DOHH2 (cell line): ENCODE results near the gene LRRC75B.
"Not testable (repeated sequence)": the region's sequence is repeated elsewhere in the genome, so short reads cannot be mapped to it uniquely, and the experiment has no call there.

Experiments used
- H3F3A ChIP-seq: fragments of 200-600 bp; sonication (generic), shearing (Covaris generic); 2 replicates; pipeline ENCODE4 v1.6.0; 2016; ENCODE audit warnings: antibody characterized with exemption, mild to moderate bottlenecking; ENCODE audit not compliant: control insufficient read depth, insufficient read depth
- H3K27ac ChIP-seq: fragments of 200-600 bp; sonication (generic); 2 replicates; pipeline ENCODE4 v1.5.1; 2014; ENCODE audit warnings: low read depth, mild to moderate bottlenecking, low read length, moderate library complexity
- H3K27me3 ChIP-seq: fragments of 200-600 bp; sonication (generic); 2 replicates; pipeline ENCODE4 v1.6.1; 2014; ENCODE audit warnings: mild to moderate bottlenecking, low read length, mixed read lengths; ENCODE audit not compliant: control insufficient read depth
- H3K36me3 ChIP-seq: fragments of 200-600 bp; sonication (generic); 2 replicates; pipeline ENCODE4 v1.6.1; 2014; ENCODE audit warnings: mild to moderate bottlenecking, low read length, moderate library complexity, mixed read lengths; ENCODE audit not compliant: control insufficient read depth
- H3K4me1 ChIP-seq: fragments of 200-600 bp; sonication (generic); 2 replicates; pipeline ENCODE4 v1.6.1; 2014; ENCODE audit warnings: mild to moderate bottlenecking, low read length, mixed read lengths; ENCODE audit not compliant: control insufficient read depth
- H3K4me2 ChIP-seq: fragments of 200-600 bp; sonication (generic); 2 replicates; pipeline ENCODE4 v1.6.0; 2014; ENCODE audit warnings: mild to moderate bottlenecking, low read length, moderate library complexity
- H3K4me3 ChIP-seq: fragments of 200-600 bp; sonication (generic); 2 replicates; pipeline ENCODE4 v1.5.1; 2014; ENCODE audit warnings: mild to moderate bottlenecking, low read length, mixed read lengths
- H3K79me2 ChIP-seq: fragments of 200-600 bp; sonication (generic); 2 replicates; pipeline ENCODE4 v1.6.1; 2014; ENCODE audit warnings: mild to moderate bottlenecking, low read length, mixed read lengths; ENCODE audit not compliant: control insufficient read depth
- H3K9me2 ChIP-seq: fragments of 200-600 bp; sonication (generic); replicated peaks from 2 replicates; pipeline ENCODE4 v1.6.1; 2014; ENCODE audit warnings: mild to moderate bottlenecking, low read length, mixed read lengths; ENCODE audit not compliant: control insufficient read depth
- H3K9me3 ChIP-seq: fragments of 200-600 bp; sonication (generic); 2 replicates; pipeline ENCODE4 v1.6.1; 2014; ENCODE audit warnings: antibody characterized with exemption, low read length, mixed read lengths; ENCODE audit not compliant: control insufficient read depth, insufficient read depth
- H4K20me1 ChIP-seq: fragments of 200-600 bp; sonication (generic); 2 replicates; pipeline ENCODE4 v1.6.0; 2014; ENCODE audit warnings: low read depth, mild to moderate bottlenecking, antibody characterized with exemption, low read length, moderate library complexity; ENCODE audit not compliant: control insufficient read depth, insufficient read depth
- TF ChIP-seq, protein P1 (sequence below): fragments of 200-600 bp; sonication (generic); IDR thresholded peaks from one replicate; pipeline ENCODE4 v1.5.1; 2014; ENCODE audit warnings: antibody characterized with exemption, mild to moderate bottlenecking, low read depth, low read length; ENCODE audit not compliant: poor library complexity, severe bottlenecking

The LRRC75B gene

DNA sequence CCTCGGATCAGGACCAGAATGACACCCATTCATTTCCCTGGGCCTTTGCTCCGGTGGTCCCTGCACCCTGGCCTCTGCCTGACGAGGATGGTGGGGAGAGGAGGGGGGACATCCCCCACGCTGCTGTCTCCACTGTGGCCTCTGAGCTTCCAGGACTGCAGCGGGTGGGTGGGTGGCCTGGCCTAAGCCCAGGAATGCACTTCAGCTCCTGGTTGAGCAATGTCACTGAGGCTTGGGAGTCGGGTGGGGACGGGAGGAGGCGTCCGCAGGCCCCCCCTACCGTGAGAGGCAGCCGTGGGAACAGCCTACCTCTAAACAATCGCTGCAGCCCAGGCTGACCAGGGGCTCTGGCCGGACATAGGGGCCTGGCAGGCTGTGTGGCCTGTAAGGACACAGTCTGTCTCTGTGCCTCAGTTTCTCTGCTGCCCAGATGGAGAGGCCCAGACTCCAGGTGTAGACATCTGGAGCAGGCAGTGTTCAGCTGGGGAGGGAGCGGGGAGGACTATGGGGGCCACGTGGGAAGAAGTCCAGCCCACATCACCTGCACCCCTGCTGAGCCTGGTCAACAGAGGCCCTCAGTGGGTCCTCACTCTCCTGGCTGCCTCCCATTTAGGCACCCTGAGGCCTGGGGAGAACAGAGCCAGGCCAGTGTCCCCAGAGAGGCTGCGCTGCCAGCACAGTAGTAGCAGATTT lies 38.7 kb upstream of the LRRC75B start:
- H3K27ac ChIP-seq, H3F3A ChIP-seq, H3K27me3 ChIP-seq, H3K4me3 ChIP-seq, H3K36me3 ChIP-seq, H3K9me3 ChIP-seq, H3K9me2 ChIP-seq, H3K79me2 ChIP-seq, H4K20me1 ChIP-seq, H3K4me2 ChIP-seq, H3K4me1 ChIP-seq: not testable (repeated sequence)

DNA sequence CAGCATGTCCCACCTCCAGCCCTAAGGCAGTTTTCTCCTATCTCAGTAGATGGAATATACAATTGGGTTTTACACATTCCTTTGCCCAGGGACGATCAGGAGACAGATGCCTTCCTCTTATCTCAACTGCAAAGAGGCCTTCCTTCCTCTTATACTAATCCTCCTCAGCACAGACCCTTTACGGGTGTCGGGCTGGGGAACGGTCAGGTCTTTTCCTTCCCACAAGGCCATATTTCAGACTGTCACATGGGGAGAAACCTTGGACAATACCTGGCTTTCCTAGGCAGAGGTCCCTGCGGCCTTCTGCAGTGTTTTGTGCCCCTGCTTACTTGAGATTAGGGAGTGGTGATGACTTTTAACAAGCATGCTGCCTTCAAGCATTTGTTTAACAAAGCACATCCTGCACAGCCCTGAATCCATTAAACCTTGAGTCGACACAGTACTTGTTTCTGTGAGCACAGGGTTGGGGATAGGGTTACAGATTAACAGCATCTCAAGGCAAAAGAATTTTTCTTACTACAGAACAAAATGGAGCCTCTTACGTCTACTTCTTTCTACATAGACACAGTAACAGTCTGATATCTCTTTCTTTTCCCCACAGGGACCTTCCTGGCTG lies 38.0 kb upstream of the LRRC75B start:
- not testable (repeated sequence) for H3K4me1 ChIP-seq, H3K9me3 ChIP-seq, H3K4me2 ChIP-seq, H3K79me2 ChIP-seq, H3K27ac ChIP-seq, H3K9me2 ChIP-seq, H3K36me3 ChIP-seq, H3K27me3 ChIP-seq, H3F3A ChIP-seq, H3K4me3 ChIP-seq, H4K20me1 ChIP-seq

- not testable (repeated sequence) for H3K79me2 ChIP-seq, H3K9me2 ChIP-seq, H3K27me3 ChIP-seq, H3K36me3 ChIP-seq, H3K9me3 ChIP-seq, H3K27ac ChIP-seq, H3K4me1 ChIP-seq, H3K4me3 ChIP-seq, H4K20me1 ChIP-seq, H3K4me2 ChIP-seq, H3F3A ChIP-seq
- TF ChIP-seq, protein P1, sequence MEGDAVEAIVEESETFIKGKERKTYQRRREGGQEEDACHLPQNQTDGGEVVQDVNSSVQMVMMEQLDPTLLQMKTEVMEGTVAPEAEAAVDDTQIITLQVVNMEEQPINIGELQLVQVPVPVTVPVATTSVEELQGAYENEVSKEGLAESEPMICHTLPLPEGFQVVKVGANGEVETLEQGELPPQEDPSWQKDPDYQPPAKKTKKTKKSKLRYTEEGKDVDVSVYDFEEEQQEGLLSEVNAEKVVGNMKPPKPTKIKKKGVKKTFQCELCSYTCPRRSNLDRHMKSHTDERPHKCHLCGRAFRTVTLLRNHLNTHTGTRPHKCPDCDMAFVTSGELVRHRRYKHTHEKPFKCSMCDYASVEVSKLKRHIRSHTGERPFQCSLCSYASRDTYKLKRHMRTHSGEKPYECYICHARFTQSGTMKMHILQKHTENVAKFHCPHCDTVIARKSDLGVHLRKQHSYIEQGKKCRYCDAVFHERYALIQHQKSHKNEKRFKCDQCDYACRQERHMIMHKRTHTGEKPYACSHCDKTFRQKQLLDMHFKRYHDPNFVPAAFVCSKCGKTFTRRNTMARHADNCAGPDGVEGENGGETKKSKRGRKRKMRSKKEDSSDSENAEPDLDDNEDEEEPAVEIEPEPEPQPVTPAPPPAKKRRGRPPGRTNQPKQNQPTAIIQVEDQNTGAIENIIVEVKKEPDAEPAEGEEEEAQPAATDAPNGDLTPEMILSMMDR = peak; percentile 27
Measured at GRCh38 chr22:24629069-24629468, 36.2 kb upstream of the LRRC75B start.

GRCh38 chr22:24627911-24628310 lies 35.0 kb upstream of the LRRC75B start:
- not testable (repeated sequence) for H3K79me2 ChIP-seq, H3K27me3 ChIP-seq, H3K9me2 ChIP-seq, H3F3A ChIP-seq, H4K20me1 ChIP-seq, H3K4me1 ChIP-seq, H3K4me3 ChIP-seq, H3K4me2 ChIP-seq, H3K27ac ChIP-seq, H3K9me3 ChIP-seq, H3K36me3 ChIP-seq

DNA sequence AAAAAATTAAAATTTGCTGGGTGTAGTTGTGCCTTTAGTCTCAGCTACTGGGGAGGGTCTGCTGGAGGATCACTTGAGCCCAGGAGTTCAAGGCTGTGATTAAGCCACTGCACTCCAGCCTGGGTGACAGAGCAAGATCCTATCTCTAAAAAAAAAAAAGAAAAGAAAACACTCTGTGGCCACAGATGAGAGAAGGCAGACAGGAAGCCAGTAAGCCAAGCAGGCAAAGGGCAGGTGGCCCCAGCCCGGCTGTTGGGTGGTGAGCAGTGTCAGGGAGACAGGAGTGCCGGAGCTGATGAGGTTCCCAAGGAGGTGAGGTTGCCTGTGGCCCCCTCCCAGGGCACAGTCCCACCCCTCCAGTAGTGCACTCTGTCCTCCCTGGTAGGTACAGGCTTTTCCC lies 29.7 kb upstream of the LRRC75B start:
- not testable (repeated sequence) for H3K79me2 ChIP-seq, H3F3A ChIP-seq, H3K4me1 ChIP-seq, H3K9me3 ChIP-seq, H3K4me2 ChIP-seq, H4K20me1 ChIP-seq, H3K27ac ChIP-seq, H3K27me3 ChIP-seq, H3K9me2 ChIP-seq, H3K4me3 ChIP-seq, H3K36me3 ChIP-seq

DNA sequence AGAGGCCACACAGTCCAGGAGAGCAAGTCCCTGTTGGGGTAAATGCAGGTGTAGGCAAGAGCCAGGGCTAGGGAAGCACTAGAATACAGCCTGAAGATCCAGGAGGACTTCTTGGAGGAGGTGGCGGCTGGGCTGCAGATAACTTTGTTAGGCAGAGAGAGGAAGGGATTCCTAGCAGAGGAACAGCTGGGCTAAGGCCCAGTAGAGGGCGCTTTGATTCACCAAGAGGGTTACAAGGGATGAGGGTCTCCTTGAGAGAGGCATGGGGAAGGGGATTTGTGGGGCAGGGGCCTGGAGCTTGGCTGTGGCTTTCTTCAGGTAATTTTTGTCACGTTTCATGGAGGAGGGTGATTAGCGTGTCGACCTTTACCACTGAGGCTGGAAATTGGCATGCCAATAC lies 28.4 kb upstream of the LRRC75B start:
- not testable (repeated sequence) for H3K27ac ChIP-seq, H3K9me2 ChIP-seq

DNA sequence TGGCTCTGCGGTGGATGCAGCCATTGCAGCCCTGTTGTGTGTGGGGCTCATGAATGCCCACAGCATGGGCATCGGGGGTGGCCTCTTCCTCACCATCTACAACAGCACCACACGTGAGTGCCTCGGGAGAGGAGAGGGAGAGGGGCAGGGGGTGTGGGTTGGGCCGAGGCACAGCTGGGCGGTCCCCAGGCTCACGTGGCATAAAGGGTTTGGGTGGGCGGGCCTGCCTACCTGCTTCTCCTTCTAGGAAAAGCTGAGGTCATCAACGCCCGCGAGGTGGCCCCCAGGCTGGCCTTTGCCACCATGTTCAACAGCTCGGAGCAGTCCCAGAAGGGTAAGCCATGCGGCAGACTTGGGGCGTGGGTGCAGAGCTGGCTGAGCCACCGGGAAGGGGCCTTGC lies 21.9 kb upstream of the LRRC75B start:
- not testable (repeated sequence) for H3K4me2 ChIP-seq, H3K9me3 ChIP-seq, H3K36me3 ChIP-seq, H3K4me1 ChIP-seq, H3K27ac ChIP-seq, H3K79me2 ChIP-seq, H4K20me1 ChIP-seq, H3K4me3 ChIP-seq, H3F3A ChIP-seq, H3K27me3 ChIP-seq, H3K9me2 ChIP-seq

More for the DNA sequence above, 28.4 kb upstream of the LRRC75B start:
- not testable (repeated sequence) for H3K79me2 ChIP-seq, H3K4me2 ChIP-seq, H3K27me3 ChIP-seq, H3F3A ChIP-seq, H4K20me1 ChIP-seq, H3K4me3 ChIP-seq, H3K4me1 ChIP-seq, H3K36me3 ChIP-seq, H3K9me3 ChIP-seq
